Central memory CD8-positive, alpha-beta T cell (primary cell): ENCODE results near the gene IL1A.
A peak's percentile ranks its signal among the peaks of the same experiment; 100 is the strongest.

Experiments used
- ATAC-seq: fragments of 150-1000 bp; cut with Tn5 transposase; replicated peaks from 2 replicates; pipeline ENCODE4 v1.10.0; 2022; ENCODE audit warnings: mild to moderate bottlenecking, moderate FRiP score, moderate number of reproducible peaks; ENCODE audit not compliant: poor library complexity, severe bottlenecking; ENCODE audit errors: extremely low read depth
- DNase-seq, 2 donors: peaks; one replicate each; pipeline ENCODE4 v3.0.0; 2021; ENCODE audit warnings: low spot score in 2 of 2
- H3K27ac Mint-ChIP-seq: one replicate; pipeline ENCODE4 v1.8.0; 2022; ENCODE audit warnings: low read depth, mild to moderate bottlenecking, moderate library complexity, mixed read lengths
- H3K27me3 Mint-ChIP-seq: one replicate; pipeline ENCODE4 v1.8.0; 2022; ENCODE audit warnings: mixed read lengths
- H3K36me3 Mint-ChIP-seq: one replicate; pipeline ENCODE4 v1.8.0; 2022; ENCODE audit warnings: mild to moderate bottlenecking, moderate library complexity, mixed read lengths; ENCODE audit not compliant: insufficient read depth
- H3K4me1 Mint-ChIP-seq: one replicate; pipeline ENCODE4 v1.8.0; 2022; ENCODE audit warnings: mixed read lengths
- H3K4me3 Mint-ChIP-seq: one replicate; pipeline ENCODE4 v1.8.0; 2022; ENCODE audit warnings: mild to moderate bottlenecking, moderate library complexity, mixed read lengths
- H3K9me3 Mint-ChIP-seq: one replicate; pipeline ENCODE4 v1.8.0; 2022; ENCODE audit warnings: mixed read lengths

Gene IL1A

DNA sequence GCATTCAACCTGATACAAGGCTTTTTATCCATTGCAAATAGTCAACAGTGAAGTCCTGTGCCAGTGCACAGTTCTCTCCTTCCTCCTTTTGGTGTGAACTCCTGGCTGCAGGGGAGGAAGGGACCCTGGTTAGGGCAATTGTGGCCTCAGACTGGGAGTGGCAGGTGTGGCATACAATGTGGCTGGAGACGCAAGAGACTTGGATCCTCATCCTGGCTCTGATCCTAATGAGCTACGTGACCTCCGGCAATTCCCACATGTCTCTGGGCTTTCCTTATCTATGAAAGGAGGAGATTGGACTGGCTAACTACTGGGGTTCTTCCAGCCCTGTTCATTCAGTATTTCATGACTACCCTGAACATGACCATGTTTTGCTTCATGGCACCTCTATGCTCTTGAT is 10.5 kb upstream of the IL1A start:
- no peak overlapping the region for H3K4me3 Mint-ChIP-seq
- no peaks in the 10 kb centered on the region for H3K27me3 Mint-ChIP-seq
- DNase-seq (no peak), ATAC-seq (no peak)
- H3K27ac Mint-ChIP-seq: no peak overlapping the region
- H3K36me3 Mint-ChIP-seq: no peaks in the 10 kb centered on the region
- peaks cover 5% of the 10 kb centered on the region for H3K4me1 Mint-ChIP-seq
- no peaks in the 10 kb centered on the region for H3K9me3 Mint-ChIP-seq

DNA sequence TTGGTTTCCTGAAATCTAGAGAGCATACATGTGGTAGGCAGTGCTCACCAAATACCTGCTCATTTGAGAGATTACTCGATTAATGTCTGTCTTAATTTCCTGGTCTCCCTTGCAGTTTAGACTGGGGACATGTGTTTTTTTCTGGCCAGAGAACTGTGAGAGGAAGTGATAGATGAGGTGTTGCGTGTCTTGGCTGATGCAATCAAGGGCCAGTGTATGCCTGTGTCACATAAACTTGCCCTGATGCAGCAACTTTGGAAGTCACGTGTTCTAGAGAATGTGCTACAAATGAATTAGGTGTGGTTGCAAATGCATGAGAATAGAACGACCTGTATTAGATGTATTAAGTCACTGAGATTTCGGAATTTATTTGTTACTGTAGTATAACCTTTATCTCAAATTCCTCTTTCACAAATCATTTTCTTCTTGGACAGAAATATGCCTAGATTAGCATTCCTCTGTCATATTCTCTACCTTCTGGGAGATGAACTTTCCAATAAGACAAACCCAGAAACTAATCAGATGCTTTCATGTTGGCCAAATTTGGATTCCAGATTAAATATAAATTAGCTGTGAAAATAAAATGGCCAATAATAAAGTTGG is 9.9 kb upstream of the IL1A start:
- H3K27me3 Mint-ChIP-seq: no peaks in the 10 kb centered on the region
- peaks cover 5% of the 10 kb centered on the region for H3K4me1 Mint-ChIP-seq
- no peaks in the 10 kb centered on the region for H3K36me3 Mint-ChIP-seq
- no peak overlapping the region for H3K4me3 Mint-ChIP-seq
- no peak overlapping the region for H3K27ac Mint-ChIP-seq
- no peaks in the 10 kb centered on the region for H3K9me3 Mint-ChIP-seq
- DNase-seq (no peak), ATAC-seq (peak; percentile 64)

DNA sequence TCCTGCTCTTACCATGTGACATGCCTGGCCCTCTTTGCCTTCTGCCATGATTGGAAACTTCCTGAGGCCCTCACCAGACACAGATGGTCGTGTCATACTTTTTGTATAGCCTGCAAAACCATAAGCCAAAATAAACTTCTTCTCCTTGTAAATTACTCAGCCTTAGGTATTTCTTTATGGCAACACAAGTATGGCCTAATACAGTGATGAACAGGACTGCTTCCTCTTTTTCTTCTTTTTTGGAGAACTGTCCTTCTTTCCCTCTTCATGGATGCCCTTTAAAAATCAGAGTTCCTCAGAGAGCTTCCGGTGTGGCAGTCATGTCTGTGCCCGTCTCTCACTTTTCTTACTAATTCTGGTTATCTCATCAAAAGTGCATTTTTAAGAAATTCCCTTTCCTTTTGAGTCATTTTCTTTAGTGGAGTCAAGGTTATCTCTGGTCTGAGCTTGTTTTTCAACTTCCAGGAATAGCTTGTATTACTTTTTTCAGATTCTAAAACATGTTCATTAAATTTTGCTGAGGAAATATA is 9.2 kb upstream of the IL1A start:
- no peak for ATAC-seq
- Mint-ChIP-seq H3K36me3 (no peaks in the 10 kb centered on the region), H3K27ac (no peak overlapping the region), H3K4me1 (peaks cover 5% of the 10 kb centered on the region), H3K27me3 (no peaks in the 10 kb centered on the region), H3K4me3 (no peak overlapping the region), H3K9me3 (no peaks in the 10 kb centered on the region)
- DNase-seq: no peak

DNA sequence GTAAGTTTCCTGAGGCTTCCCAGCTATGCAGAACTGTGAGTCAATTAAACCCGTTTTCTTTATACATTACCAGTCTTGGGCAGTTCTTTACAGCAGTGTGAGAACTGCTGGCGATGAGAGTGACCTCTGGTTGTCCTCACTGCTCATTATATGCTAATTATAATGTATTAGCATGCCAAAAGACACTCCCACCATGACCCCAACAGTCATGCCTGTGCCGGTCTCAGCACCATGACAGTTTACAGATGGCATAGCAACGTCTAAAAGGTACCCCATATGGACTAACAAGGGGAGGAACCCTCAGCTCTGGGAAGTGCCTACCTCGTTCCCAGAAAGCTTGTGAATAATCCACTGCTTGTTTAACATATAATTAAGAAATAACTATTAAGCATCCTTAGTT is 8.1 kb upstream of the IL1A start:
- Mint-ChIP-seq H3K27me3 (no peaks in the 10 kb centered on the region), H3K4me1 (peaks cover 5% of the 10 kb centered on the region), H3K36me3 (no peaks in the 10 kb centered on the region), H3K9me3 (no peaks in the 10 kb centered on the region), H3K27ac (no peak overlapping the region), H3K4me3 (no peak overlapping the region)
- ATAC-seq (no peak), DNase-seq (no peak)

DNA sequence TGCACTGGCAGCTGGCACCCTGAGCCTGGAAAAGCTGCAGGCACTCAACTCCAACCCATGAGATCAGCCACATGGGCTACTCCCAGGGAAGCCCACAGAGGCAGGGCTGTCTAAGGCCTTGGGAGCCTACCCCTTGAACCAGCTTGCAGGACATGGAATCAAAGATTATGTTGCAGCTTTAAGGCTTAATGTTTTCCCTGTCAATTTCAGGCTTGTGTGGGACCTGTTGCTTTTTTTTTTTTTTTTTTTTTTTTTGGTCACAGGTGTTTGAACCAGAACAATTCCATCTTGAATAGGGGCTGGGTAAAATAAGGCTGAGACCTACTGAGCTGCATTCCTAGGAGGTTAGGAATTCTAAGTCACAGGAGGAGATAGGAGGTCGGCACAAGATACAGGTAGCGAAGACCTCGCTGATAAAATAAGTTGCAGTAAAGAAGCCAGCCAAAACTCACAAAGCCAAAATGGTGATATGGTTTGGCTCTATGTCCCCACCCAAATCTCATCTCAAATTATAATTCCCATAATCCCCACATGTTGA is 7.5 kb upstream of the IL1A start:
- ATAC-seq (no peak), DNase-seq (no peak)
- Mint-ChIP-seq H3K27ac (no peak overlapping the region), H3K9me3 (no peaks in the 10 kb centered on the region), H3K4me3 (no peak overlapping the region), H3K36me3 (no peaks in the 10 kb centered on the region), H3K4me1 (peaks cover 5% of the 10 kb centered on the region), H3K27me3 (no peaks in the 10 kb centered on the region)

DNA sequence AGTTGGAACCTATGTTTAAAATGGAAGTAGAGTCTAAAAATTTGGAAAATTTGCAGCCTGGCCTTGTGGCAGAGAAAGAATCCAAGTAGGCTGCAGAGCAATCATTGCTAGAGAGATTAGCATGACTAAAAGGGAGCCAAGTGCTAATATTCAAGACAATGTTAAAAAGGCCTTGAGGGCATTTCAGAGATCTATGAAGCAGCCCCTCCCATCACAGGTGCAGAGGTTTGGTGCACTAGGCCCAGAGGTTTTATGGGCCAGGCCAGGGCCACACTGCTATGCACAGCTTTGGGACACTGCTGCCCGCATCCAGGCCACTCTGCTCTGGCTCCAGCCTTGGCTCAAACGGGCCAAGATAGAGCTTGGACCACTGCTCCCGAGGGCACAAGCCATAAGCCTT is 6.7 kb upstream of the IL1A start:
- DNase-seq (no peak), ATAC-seq (no peak)
- Mint-ChIP-seq H3K27me3 (no peaks in the 10 kb centered on the region), H3K4me3 (no peak overlapping the region), H3K27ac (no peak overlapping the region), H3K9me3 (no peaks in the 10 kb centered on the region), H3K4me1 (peaks cover 5% of the 10 kb centered on the region), H3K36me3 (no peaks in the 10 kb centered on the region)

DNA sequence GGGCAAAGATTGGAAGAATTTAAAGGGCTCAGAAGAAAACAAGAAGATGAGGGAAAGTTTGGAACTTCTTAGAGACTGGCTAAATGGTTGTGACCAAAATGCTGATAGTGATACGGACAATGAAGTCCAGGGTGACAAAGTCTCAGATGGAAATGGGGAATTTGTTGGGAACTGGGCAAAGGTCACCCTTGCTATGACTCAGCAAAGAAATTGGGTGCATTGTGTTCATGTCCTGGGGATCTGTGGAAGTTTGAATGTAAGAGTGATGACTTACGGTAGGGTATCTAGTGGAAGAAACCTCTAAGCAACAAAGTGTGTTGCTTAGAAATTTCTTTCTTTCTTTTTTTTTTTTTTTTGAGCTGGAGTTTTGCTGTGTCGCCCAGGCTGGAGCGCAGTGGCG is 6.0 kb upstream of the IL1A start:
- no peak for ATAC-seq
- no peak overlapping the region for H3K4me3 Mint-ChIP-seq
- no peak overlapping the region for H3K27ac Mint-ChIP-seq

DNA sequence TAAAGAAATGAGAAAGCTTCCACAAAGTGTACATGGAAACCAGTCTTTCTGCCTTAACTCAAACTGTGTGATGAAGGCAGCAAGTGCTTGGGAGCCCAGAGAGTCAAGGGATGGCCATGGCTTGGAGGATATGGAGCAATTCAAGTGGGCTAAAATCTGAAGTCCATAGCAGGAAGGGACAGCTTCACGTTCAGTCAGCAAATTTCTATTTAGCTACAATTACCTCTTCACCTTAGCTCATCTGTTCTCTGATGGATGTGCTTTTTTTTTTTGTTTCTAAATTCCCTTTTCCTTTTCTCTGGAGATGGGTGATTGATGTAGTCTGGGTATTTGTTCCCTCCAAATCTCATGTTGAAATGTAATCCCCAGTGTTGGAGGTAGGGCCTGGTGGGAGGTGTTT is 4.9 kb upstream of the IL1A start:
- Mint-ChIP-seq H3K4me3 (no peak overlapping the region), H3K9me3 (no peaks in the 10 kb centered on the region), H3K36me3 (no peaks in the 10 kb centered on the region), H3K27me3 (peaks cover 10% of the 10 kb centered on the region), H3K27ac (no peak overlapping the region), H3K4me1 (peaks cover 5% of the 10 kb centered on the region)
- DNase-seq (no peak), ATAC-seq (no peak)

More for the DNA sequence above, 6.0 kb upstream of the IL1A start:
- Mint-ChIP-seq H3K4me1 (peaks cover 5% of the 10 kb centered on the region), H3K36me3 (no peaks in the 10 kb centered on the region), H3K9me3 (no peaks in the 10 kb centered on the region), H3K27me3 (no peaks in the 10 kb centered on the region)
- DNase-seq: no peak

DNA sequence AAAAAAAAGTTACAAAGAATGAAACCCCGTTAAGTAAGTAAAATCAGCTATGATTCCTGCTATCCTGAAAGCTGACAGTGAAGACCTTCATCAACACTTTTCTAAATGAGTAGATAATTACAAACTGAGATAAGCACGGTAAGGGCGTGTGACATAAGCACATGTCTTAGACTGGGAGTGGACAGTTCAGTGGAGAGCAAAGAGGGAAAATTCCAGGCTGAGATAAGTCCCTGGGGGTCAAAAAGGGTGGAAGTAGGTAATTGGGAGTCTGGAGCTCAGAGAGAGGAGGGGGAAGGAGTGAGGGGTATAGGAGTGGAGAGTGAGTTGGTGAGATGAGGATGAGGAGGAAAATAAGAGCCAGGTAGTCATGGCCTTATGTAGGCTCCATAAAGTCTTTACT is 4.4 kb upstream of the IL1A start:
- DNase-seq: no peak
- Mint-ChIP-seq H3K36me3 (no peaks in the 10 kb centered on the region), H3K4me3 (no peak overlapping the region), H3K4me1 (peaks cover 4% of the 10 kb centered on the region), H3K27me3 (peaks cover 16% of the 10 kb centered on the region), H3K9me3 (no peaks in the 10 kb centered on the region), H3K27ac (no peak overlapping the region)
- ATAC-seq: no peak

DNA sequence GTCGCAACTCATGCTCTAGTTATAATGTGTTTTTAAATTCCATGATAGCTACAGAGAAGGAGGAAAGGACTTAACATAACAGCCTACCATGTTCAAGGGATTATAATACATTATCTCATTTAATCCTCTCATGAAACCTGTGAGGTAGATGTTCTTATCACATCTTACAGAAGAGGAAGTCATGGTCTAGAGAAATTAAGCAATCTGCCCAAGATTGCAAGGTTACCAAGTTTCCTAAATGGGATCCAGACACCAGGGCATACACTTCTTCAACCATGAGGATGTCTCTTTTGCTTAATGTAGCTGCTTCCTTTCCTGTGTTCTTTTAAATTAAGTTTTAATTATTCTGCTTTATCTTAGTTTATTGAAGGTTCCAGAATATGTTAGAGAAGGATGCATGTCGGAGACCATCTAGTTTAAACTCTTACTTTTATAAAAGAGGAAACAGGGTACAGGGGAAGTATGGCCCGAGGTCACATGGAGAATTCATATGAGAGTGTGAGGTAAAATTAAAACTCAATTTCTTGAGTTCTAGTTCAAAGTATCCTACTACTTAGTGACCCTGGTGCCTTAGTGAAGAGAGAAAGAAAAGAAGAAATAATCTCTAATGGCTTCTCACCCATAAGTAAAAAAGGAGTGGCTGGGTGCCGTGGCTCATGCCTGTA is 3.6 kb upstream of the IL1A start:
- Mint-ChIP-seq H3K27ac (no peak overlapping the region), H3K27me3 (peaks cover 18% of the 10 kb centered on the region)

DNA sequence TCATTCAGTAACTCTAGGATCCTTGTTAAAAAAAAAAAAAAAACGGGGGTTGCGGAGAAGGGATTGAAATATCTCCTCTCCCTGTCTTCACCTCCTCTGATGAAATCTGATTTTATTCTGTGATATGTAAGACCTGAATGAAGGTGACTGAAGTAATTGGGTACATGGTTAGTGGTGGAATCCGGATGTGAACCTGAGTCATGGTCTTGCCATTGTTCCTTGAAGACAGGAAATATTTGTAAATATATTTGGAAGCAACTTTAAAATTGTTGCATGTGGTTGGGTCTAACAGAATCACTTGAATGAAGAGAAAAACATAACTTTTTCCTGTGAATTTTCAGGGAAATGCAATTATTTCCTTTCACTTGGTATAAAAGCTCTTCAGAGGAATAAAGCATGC is 3.0 kb upstream of the IL1A start:
- no peak overlapping the region for H3K27ac Mint-ChIP-seq

More for the DNA sequence above, 3.6 kb upstream of the IL1A start:
- no peaks in the 10 kb centered on the region for H3K36me3 Mint-ChIP-seq
- ATAC-seq (no peak), DNase-seq (no peak)
- no peaks in the 10 kb centered on the region for H3K9me3 Mint-ChIP-seq
- no peak overlapping the region for H3K4me3 Mint-ChIP-seq
- no peaks in the 10 kb centered on the region for H3K4me1 Mint-ChIP-seq

DNA sequence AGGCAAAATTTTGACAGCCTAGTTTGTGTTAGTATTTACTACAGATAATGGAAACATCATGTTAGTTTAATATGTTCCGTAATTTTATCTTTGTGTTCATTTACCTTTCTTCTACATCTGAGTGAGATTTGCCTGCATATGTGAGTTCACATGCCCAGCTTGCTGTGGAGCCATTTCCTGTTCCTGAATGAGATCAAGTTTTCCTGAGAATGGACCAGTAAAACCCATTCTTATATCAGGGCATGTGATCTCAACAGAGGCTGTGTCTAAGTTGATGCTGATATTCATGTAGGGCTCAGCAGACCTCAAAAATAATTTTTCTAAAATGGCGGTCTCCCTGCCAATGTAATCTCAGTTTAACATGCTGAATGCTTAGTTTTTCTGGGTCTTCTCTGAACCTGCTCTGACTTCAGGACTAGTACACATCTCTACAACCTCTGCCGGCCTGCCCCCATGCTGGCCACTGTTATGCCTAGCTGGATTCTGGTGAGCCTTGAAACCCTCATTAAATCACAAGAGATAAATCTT is 1.0 kb downstream of the IL1A start:
- Mint-ChIP-seq H3K4me3 (no peak overlapping the region), H3K36me3 (no peaks in the 10 kb centered on the region), H3K27me3 (peaks cover 18% of the 10 kb centered on the region), H3K9me3 (no peaks in the 10 kb centered on the region), H3K27ac (no peak overlapping the region), H3K4me1 (no peaks in the 10 kb centered on the region)
- ATAC-seq (no peak), DNase-seq (no peak)

More for the DNA sequence above, 3.0 kb upstream of the IL1A start:
- peaks cover 18% of the 10 kb centered on the region for H3K27me3 Mint-ChIP-seq
- H3K4me3 Mint-ChIP-seq: no peak overlapping the region
- ATAC-seq (no peak), DNase-seq (no peak)
- H3K4me1 Mint-ChIP-seq: no peaks in the 10 kb centered on the region
- H3K36me3 Mint-ChIP-seq: no peaks in the 10 kb centered on the region
- H3K9me3 Mint-ChIP-seq: no peaks in the 10 kb centered on the region

DNA sequence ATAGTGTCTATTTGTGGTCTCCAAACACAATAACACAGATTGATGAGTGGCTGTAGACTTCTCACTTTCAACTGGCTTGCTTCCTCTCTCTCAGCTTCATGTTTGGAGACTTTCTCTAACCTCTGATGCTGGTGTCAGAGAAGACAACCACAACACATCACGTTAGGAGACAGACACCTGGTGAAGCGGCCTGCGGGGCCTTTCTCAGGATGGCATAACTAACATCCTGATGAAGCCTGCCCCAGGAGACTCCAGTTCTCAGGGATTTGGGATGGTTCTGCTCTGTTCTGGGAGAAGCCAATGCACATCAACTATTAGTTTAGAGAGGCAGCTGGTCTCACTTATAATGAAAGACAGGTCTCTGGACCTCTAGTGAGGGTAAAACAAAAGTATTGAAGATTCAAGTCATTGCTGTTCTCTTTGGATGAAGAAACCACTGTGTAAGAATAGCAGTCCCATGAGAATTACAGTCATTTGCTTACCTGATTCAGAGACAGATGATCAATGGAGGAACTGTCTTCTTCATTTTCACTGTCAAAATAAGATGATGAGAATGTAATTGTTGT is 2.0 kb downstream of the IL1A start:
- H3K4me3 Mint-ChIP-seq: no peak overlapping the region

More for the DNA sequence above, 2.0 kb downstream of the IL1A start:
- no peak overlapping the region for H3K27ac Mint-ChIP-seq
- peaks cover 18% of the 10 kb centered on the region for H3K27me3 Mint-ChIP-seq
- no peaks in the 10 kb centered on the region for H3K36me3 Mint-ChIP-seq
- H3K9me3 Mint-ChIP-seq: no peaks in the 10 kb centered on the region
- H3K4me1 Mint-ChIP-seq: peaks cover 3% of the 10 kb centered on the region
- ATAC-seq: no peak
- DNase-seq: no peak
